Measurements from ENCODE around the gene ASMTL.

Gene ASMTL

DNA sequence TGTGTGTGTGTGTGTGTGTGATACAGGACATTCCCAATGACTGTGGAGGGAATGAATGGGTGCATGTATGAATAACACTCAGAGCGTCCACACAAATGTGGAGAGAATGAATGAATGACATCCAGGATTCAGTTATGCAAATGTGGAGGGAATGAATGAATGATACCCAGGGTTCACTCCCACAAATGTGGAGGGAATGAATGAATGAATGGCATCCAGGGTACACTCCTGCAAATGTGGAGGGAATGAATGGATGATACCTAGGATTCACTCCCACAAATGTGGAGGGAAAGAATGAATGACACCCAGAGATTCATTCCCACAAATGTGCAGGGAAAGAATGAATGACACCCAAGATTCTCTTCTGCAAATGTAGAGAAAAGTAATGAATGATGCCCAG is 36.0 kb upstream of the ASMTL start:
- DNase-seq (ENCODE audit: low read depth in 1 of 2, low spot score in 1 of 2): no peak
- no peak overlapping the region for H3K4me3 ChIP-seq (replicated peaks; ENCODE audit: insufficient read depth, low read length)
- H3K27me3 ChIP-seq (ENCODE audit: insufficient read depth, poor library complexity, severe bottlenecking): no peaks in the 10 kb centered on the region
- TF ChIP-seq, protein P1, sequence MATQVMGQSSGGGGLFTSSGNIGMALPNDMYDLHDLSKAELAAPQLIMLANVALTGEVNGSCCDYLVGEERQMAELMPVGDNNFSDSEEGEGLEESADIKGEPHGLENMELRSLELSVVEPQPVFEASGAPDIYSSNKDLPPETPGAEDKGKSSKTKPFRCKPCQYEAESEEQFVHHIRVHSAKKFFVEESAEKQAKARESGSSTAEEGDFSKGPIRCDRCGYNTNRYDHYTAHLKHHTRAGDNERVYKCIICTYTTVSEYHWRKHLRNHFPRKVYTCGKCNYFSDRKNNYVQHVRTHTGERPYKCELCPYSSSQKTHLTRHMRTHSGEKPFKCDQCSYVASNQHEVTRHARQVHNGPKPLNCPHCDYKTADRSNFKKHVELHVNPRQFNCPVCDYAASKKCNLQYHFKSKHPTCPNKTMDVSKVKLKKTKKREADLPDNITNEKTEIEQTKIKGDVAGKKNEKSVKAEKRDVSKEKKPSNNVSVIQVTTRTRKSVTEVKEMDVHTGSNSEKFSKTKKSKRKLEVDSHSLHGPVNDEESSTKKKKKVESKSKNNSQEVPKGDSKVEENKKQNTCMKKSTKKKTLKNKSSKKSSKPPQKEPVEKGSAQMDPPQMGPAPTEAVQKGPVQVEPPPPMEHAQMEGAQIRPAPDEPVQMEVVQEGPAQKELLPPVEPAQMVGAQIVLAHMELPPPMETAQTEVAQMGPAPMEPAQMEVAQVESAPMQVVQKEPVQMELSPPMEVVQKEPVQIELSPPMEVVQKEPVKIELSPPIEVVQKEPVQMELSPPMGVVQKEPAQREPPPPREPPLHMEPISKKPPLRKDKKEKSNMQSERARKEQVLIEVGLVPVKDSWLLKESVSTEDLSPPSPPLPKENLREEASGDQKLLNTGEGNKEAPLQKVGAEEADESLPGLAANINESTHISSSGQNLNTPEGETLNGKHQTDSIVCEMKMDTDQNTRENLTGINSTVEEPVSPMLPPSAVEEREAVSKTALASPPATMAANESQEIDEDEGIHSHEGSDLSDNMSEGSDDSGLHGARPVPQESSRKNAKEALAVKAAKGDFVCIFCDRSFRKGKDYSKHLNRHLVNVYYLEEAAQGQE (IDR thresholded peaks at IDR 0.05; ENCODE audit: insufficient replicate concordance, low read depth): no peak
- no peak for TF ChIP-seq SPI1 (IDR thresholded peaks at IDR 0.05; ENCODE audit: borderline replicate concordance, low read depth)
- TF ChIP-seq, protein P2, sequence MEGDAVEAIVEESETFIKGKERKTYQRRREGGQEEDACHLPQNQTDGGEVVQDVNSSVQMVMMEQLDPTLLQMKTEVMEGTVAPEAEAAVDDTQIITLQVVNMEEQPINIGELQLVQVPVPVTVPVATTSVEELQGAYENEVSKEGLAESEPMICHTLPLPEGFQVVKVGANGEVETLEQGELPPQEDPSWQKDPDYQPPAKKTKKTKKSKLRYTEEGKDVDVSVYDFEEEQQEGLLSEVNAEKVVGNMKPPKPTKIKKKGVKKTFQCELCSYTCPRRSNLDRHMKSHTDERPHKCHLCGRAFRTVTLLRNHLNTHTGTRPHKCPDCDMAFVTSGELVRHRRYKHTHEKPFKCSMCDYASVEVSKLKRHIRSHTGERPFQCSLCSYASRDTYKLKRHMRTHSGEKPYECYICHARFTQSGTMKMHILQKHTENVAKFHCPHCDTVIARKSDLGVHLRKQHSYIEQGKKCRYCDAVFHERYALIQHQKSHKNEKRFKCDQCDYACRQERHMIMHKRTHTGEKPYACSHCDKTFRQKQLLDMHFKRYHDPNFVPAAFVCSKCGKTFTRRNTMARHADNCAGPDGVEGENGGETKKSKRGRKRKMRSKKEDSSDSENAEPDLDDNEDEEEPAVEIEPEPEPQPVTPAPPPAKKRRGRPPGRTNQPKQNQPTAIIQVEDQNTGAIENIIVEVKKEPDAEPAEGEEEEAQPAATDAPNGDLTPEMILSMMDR (IDR thresholded peaks at IDR 0.05; ENCODE audit: insufficient read depth, low read length): no peak
- no peak for TF ChIP-seq POLR2AphosphoS5 (IDR thresholded peaks at IDR 0.05; ENCODE audit: low read depth)
- TF ChIP-seq GABPA (IDR thresholded peaks at IDR 0.05; ENCODE audit: low read depth): no peak
- H3K27ac ChIP-seq (replicated peaks): no peak overlapping the region

DNA sequence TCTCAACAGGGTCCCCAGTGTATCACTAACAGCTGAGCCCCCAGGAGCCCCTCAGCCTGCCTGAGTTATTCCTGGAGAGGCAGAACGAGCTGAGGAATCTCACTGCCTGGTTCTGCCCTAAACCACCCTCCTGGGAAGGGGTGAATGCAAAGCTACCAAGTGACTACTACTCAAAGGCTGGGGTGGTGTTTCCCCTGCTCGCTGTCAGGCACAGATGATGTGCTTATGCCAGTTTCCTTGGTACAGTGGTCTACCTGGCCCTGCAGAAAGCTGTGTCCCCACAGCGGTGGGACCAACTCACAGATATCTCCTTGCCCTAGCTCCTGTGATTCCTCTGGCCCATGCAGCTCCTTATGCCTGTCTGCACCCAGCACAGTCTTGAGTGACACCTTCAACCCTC is 35.4 kb upstream of the ASMTL start:
- H3K27ac ChIP-seq (replicated peaks): no peak overlapping the region

DNA sequence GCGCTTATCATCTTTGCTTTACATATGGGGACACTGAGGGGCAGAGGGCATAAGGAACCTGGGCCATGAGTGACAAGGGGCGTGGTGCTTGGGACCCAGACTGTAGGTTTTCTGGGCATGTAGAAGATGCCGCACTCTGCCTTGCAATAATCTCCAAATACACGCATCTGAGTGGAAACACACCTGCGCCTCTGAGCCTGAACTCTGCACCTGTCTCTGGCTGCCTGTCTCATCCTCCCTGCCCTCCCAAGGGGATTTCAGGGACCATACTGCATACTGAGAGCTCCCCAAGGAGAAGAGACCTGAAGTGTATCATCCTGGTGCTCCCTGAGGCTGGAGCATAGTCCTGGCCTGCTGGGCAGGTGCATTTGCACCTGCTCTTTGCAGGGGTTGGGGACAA is 34.7 kb upstream of the ASMTL start:
- no peak for DNase-seq (ENCODE audit: low read depth in 1 of 2, low spot score in 1 of 2)

More for the DNA sequence above, 35.4 kb upstream of the ASMTL start:
- no peaks in the 10 kb centered on the region for H3K27me3 ChIP-seq (ENCODE audit: insufficient read depth, poor library complexity, severe bottlenecking)
- TF ChIP-seq POLR2AphosphoS5 (IDR thresholded peaks at IDR 0.05; ENCODE audit: low read depth) (no peak), SPI1 (IDR thresholded peaks at IDR 0.05; ENCODE audit: borderline replicate concordance, low read depth) (no peak), GABPA (IDR thresholded peaks at IDR 0.05; ENCODE audit: low read depth) (no peak)
- TF ChIP-seq, protein P2 (IDR thresholded peaks at IDR 0.05; ENCODE audit: insufficient read depth, low read length): no peak
- TF ChIP-seq, protein P1 (IDR thresholded peaks at IDR 0.05; ENCODE audit: insufficient replicate concordance, low read depth): no peak
- H3K4me3 ChIP-seq (replicated peaks; ENCODE audit: insufficient read depth, low read length): no peak overlapping the region
- no peak for DNase-seq (ENCODE audit: low read depth in 1 of 2, low spot score in 1 of 2)

More for the DNA sequence above, 34.7 kb upstream of the ASMTL start:
- no peak overlapping the region for H3K4me3 ChIP-seq (replicated peaks; ENCODE audit: insufficient read depth, low read length)
- no peak overlapping the region for H3K27ac ChIP-seq (replicated peaks)
- TF ChIP-seq POLR2AphosphoS5 (IDR thresholded peaks at IDR 0.05; ENCODE audit: low read depth) (no peak), SPI1 (IDR thresholded peaks at IDR 0.05; ENCODE audit: borderline replicate concordance, low read depth) (no peak), GABPA (IDR thresholded peaks at IDR 0.05; ENCODE audit: low read depth) (no peak)
- TF ChIP-seq, protein P1 (IDR thresholded peaks at IDR 0.05; ENCODE audit: insufficient replicate concordance, low read depth): no peak
- TF ChIP-seq, protein P2 (IDR thresholded peaks at IDR 0.05; ENCODE audit: insufficient read depth, low read length): no peak
- H3K27me3 ChIP-seq (ENCODE audit: insufficient read depth, poor library complexity, severe bottlenecking): no peaks in the 10 kb centered on the region

Data from HL-60 (cell line).